K562 treated with DMSO at 1 percent for 12 hours (cell line): ENCODE data around the gene DNAJC17. TPM values are rescaled to one million over a fixed set of nuclear protein-coding genes. Genes with fewer than 3 reads are reported as not detected.

Source experiments
- total RNA-seq: library from RNA; unstranded; fragments of 300-600 nt; gene quantifications from 2 replicates; pipeline ENCODE4 v1.2.3, GENCODE V29; 2022; ENCODE audit not compliant: insufficient read depth

The DNAJC17 gene, protein sequence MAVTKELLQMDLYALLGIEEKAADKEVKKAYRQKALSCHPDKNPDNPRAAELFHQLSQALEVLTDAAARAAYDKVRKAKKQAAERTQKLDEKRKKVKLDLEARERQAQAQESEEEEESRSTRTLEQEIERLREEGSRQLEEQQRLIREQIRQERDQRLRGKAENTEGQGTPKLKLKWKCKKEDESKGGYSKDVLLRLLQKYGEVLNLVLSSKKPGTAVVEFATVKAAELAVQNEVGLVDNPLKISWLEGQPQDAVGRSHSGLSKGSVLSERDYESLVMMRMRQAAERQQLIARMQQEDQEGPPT
- total RNA-seq, result 10.8 and 14.9 TPM in 2 replicates

DNA sequence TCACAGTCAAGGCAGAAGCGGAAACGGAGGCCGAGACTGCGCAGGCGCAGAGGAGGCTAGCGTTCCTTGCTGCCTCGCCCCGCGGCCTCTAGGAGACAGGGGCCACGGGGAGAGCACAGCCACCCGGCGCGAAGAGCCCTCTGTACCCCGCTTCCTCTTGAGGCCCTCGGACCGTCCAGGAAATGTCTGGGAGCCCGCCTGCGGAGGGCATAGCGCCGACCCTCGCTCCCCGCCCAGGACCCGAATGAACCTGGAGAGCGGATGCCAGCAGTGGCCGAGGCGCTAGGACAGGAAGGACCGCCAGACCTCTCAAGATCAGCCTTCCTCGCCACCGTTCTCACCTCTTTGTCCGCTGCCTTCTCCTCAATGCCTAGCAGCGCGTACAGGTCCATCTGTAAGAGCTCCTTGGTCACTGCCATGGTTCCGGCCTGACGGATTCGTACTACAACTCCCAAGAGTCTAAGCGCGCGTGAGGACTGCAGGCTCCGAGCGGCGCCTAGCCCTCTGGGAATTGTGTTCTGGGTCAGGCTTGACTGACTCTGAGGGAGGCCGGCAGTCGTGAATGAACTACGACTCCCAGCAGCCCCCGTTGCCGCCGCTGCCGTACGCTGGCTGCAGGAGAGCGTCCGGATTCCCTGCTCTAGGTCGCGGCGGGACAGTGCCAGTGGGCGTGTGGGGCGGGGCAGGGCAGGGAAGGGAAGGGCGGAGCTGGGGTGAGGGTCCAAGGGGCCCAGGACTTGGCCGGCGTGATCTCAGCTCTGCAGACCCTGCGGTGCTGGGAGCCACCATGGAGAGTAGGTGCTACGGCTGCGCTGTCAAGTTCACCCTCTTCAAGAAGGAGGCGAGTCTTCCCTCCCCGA is at the start of gene DNAJC17, which contains the start of gene ZFYVE19:
Gene DNAJC17, minus strand, starts transcription at position 446 of the 860 bp plus-strand sequence. Its CDS starts 27 bp downstream, at position 419.
Gene ZFYVE19, plus strand, starts transcription at position 62 of the 860 bp plus-strand sequence. Its CDS starts 501 bp downstream, at position 563.

GRCh38 chr15:40843885-40844695 is 36.8 kb upstream of the DNAJC17 start, which contains the start of gene SPINT1:
Gene SPINT1, plus strand, starts transcription at chr15:40844048. Its CDS starts 507 bp downstream, at chr15:40844555.

DNA sequence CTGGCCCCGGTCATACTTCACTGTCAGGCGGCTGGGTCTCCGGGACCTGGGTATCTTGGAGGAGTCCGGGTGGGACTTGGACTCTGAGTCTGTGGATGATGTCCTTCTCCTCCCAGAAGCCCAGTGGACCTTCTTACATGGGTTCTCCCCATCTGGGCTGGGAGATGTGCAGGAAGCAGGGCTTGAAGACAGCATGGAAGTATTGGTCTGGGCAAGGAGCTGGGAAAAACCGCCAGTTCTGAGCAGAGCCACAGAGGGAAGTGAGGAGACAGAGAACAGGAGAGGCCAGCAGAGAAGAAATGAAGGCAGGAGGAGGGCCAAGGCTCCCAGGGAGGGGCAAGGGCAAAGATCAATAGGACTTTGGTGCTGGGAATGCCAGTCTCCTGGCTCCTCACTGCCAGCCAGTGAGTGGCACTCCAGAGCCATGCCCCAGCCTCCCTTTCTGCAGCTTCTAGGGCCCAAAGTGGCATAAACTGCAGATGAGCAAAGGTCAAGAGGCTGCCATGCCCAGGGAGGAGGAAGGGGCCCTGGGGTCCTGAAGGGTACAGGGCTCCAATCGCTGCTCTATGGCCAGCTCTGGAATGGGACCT is 21.3 kb upstream of the DNAJC17 start, which contains the start of gene PPP1R14D:
Gene PPP1R14D, minus strand, starts transcription at position 262 of the 590 bp plus-strand sequence. Its CDS starts 67 bp downstream, at position 195.

DNA sequence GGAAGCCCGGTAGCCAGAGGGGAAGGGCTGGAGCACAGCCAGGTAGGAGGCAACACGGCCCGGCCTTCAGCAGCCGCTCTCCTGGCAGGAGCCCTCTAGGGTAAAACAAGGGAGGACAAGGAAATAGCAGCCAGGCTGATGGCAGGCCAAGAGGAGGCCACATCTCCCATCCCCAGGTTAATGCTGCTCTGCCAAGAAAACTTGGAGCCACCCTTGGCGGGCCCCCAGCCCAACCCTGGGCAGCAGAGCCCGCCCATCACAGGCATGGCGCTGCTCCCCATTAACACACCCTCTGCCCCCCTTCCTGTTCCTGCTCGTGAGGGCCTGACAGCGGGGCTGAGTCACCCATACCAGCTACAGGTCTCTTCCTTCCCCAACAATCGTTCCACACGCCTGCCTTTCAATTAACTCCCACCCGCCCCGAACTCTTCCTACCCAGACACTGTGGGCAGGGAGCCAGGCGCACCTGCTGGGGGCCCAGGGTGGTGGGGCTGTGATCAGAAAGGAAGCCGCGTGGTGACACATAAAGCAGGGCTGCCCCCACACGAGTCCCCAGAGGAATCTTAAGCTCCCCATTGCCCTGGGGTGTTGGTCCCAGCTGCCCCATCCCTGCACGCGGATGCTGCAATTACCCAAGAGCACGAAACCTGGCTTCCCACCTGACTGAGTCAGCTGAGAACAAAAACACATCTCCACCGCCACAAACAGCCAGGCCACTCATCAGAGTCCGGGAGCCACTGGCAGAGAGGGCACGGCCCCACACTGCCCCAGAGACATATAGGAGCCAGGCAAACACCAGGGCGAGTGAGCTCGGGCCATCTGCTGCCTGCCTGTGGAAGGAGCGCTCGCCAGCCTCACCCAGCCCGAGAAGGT is 37.8 kb downstream of the DNAJC17 start, which contains the start of gene C15orf62:
Gene C15orf62, plus strand, starts transcription at position 707 of the 873 bp plus-strand sequence. CDS start 516 bp downstream, outside the sequence.

GRCh38 chr15:40763801-40764628 is 43.3 kb downstream of the DNAJC17 start, which contains the start of gene GCHFR:
Gene GCHFR, plus strand, starts transcription at chr15:40764068. Its CDS starts 113 bp downstream, at chr15:40764181.

DNA sequence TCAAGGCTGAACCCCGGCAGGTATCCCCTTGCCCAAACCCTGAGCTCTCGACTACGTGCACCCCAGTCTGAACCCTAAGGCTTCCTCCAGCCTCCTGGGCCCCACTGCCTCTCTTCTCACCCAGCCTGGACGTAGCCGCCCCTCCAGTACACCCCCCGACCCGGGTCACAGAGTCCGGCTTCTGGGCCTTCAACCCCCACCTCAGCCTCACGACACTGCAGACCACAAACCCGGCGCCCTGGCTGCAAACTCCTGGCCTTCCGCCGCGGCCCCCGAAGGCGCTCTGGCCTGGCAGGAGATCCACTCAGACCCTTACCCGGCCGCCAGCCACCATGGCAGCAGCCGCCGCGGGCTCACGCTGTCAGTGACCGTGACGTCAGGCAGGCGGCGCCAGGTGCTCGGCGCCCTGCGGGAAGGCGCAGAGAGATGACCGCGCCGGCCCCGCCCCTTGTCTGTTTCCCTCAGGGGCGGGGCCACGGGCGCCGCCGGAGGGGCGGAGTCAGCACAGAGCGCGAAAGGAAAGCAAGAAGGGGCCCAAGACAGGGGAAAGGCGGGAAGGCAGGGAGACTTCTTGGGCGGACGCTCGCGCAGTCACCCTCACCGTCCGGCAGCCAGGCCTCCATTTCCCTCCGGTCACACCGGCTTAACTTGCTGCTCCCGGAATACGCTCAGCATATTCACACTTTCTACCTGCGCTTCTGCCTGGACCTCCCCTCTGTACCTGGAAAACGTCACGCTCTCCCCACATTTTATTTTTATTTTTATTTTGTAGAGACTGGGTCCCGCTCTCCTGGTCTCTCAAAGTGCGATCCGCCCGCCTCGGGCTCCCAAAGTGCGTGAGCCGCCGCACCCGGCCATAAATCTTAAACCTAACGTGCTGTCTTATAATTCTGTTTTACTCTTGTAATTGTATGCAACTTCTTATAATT is 52.1 kb downstream of the DNAJC17 start, which contains the start of gene RMDN3:
Gene RMDN3, minus strand, starts transcription at position 372 of the 929 bp plus-strand sequence. CDS start 471 bp downstream, outside the sequence.

Other genes starting within 250 kb of the DNAJC17 start
- gene CCDC32, start 242.4 kb downstream of the DNAJC17 start, total RNA-seq, result 22.0 and 29.8 TPM in 2 replicates
- gene RPUSD2, start 238.2 kb downstream of the DNAJC17 start, total RNA-seq, result 9.7 and 11.1 TPM in 2 replicates
- 10.6 and 42.9 TPM in 2 replicates for gene KNL1, start 213.2 kb downstream of the DNAJC17 start, total RNA-seq
- gene RAD51, start 112.3 kb downstream of the DNAJC17 start, total RNA-seq, result 35.0 and 55.7 TPM in 2 replicates
- gene RMDN3, start 52.2 kb downstream of the DNAJC17 start, total RNA-seq, result 32.0 and 38.7 TPM in 2 replicates
- gene GCHFR, start 43.4 kb downstream of the DNAJC17 start, total RNA-seq, result 100 and 135 TPM in 2 replicates
- 3.7 and 6.8 TPM in 2 replicates for gene C15orf62, start 37.5 kb downstream of the DNAJC17 start, total RNA-seq
- 42.3 and 55.5 TPM in 2 replicates for gene ZFYVE19, start 384 bp downstream of the DNAJC17 start, total RNA-seq
- not detected in 2 replicates for gene PPP1R14D, start 21.2 kb upstream of the DNAJC17 start, total RNA-seq
- 5.1 and 9.3 TPM in 2 replicates for gene SPINT1, start 36.6 kb upstream of the DNAJC17 start, total RNA-seq
- gene RHOV, start 66.8 kb upstream of the DNAJC17 start, total RNA-seq, result 1.2 and 1.6 TPM in 2 replicates
- 29.8 and 37.0 TPM in 2 replicates for gene VPS18, start 87.0 kb upstream of the DNAJC17 start, total RNA-seq
- gene DLL4, start 121.9 kb upstream of the DNAJC17 start, total RNA-seq, result 0.38 and 1.3 TPM in 2 replicates
- gene CHAC1, start 146.0 kb upstream of the DNAJC17 start, total RNA-seq, result 62.3 and 70.1 TPM in 2 replicates